LNCaP clone FGC (cell line): ENCODE measurements around the gene CADPS.

Experiments
- DNase-seq: peaks from one replicate; pipeline ENCODE4 v3.0.0-alpha.2; 2011; ENCODE audit warnings: low read depth
- H3K4me3 ChIP-seq: 2 replicates; pipeline ENCODE4 v1.5.1; 2011; ENCODE audit warnings: mild to moderate bottlenecking, low read depth, low read length, control low read depth
- CTCF ChIP-seq: IDR thresholded peaks from 2 replicates; pipeline ENCODE4 v1.5.1; 2012; ENCODE audit warnings: mild to moderate bottlenecking; ENCODE audit not compliant: control insufficient read depth, insufficient read depth; ENCODE audit errors: extremely low read depth

CADPS gene

GRCh38 chr3:62723166-62723913 lies 151.9 kb downstream of the CADPS start:
- DNase-seq: no peak
- no peak for TF ChIP-seq CTCF
- no peak overlapping the region for H3K4me3 ChIP-seq

GRCh38 chr3:62722344-62722743 lies 152.9 kb downstream of the CADPS start:
- TF ChIP-seq CTCF: no peak
- DNase-seq: no peak
- no peak overlapping the region for H3K4me3 ChIP-seq

GRCh38 chr3:62718515-62719320 lies 156.5 kb downstream of the CADPS start:
- no peak overlapping the region for H3K4me3 ChIP-seq
- peak; percentile 1 for DNase-seq
- TF ChIP-seq CTCF: no peak

- TF ChIP-seq CTCF: no peak
- no peak for DNase-seq
- H3K4me3 ChIP-seq: no peak overlapping the region
Observed at GRCh38 chr3:62718011-62718410, 157.2 kb downstream of the CADPS start.

- no peak overlapping the region for H3K4me3 ChIP-seq
- TF ChIP-seq CTCF: no peak
- DNase-seq: no peak
Observed at GRCh38 chr3:62712746-62713145, 162.5 kb downstream of the CADPS start.

GRCh38 chr3:62710751-62711150 lies 164.5 kb downstream of the CADPS start:
- no peak for TF ChIP-seq CTCF
- no peak overlapping the region for H3K4me3 ChIP-seq
- DNase-seq: no peak
